NCI-H1105 treated with DMSO at 0.1 percent for 48 hours (cell line): Measurements from ENCODE around the gene CEP131.
"Not testable (repeated sequence)": the region's sequence is repeated elsewhere in the genome, so short reads cannot be mapped to it uniquely, and the experiment has no call there.

Source experiments
- DNase-seq: peaks from one replicate; lab custom pipeline; 2025; lab: John Stamatoyannopoulos, UW

Gene CEP131

DNA sequence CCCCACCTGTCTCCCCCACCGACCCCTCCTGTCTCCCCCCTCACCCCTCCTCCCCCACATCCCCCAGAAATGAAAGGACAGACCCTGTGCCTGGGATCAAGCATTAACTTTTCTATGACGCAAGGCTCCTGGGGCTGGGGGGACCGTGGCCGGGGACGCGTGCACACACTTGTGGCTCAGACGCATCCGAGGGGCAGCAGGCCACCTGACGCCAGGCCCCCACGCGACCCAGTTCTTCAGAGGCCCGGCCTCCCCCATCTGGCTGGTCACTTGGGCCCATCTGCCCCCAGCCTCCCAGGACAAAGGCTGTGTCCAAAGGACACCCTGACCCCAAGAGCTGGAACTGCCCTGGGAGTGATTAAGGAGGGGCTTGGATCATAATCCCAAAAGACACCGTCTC is 71.5 kb downstream of the CEP131 start:
- no peak for DNase-seq

DNA sequence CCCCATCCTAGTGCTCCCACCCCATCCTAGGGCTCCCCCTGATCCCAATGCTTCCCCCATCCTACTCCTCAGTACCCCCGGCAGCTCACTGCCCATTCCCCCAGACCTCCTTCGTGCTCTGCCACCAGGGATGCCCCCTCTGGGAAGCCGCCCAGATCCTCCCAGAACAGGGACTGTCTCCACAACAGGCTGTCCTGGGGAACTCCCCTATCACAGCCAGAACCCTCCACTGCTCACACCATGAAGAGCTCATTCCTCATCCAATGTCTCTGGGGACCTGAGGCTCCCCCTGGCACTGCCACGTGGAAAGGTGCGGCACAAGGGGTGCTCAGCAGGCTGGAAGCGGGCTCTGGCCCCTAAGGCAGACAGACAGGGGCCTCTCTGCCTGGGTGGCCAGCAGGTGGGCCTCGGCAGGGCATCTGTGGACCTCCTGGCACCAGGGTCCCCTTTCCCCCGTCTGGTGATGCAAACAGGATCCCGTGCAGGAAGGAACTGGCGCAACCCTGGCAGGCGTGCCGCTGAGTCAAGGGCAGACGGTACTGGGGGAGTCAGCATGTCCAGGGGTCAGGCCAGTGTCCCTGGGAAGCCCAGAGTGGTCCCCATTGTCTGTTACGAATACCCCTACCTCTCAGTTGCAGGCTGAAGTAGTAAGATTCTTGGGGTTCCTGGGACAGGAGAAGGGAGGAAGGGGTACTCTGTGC is 72.2 kb downstream of the CEP131 start:
- DNase-seq = no peak

- no peak for DNase-seq
Measured at GRCh38 chr17:81148986-81149533, 73.7 kb downstream of the CEP131 start.

DNA sequence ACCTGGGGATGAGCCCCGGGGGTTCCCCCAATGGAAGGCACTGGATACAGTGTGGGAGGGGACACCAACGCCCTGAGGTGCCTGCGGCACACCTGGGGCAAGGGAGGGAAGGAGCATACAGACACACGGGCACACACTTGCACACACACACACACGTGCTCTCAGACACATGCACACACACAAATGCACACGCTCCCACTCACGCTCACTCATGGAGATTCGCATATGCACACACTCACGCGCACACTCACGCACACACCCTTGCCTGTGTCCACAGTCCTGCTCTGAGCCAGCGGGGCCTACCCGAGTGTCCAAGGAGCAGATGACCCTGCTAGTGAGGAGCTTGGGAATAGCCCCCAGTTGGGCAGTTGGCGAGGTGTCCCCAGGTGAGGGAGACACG is 74.2 kb downstream of the CEP131 start:
- DNase-seq = no peak

DNA sequence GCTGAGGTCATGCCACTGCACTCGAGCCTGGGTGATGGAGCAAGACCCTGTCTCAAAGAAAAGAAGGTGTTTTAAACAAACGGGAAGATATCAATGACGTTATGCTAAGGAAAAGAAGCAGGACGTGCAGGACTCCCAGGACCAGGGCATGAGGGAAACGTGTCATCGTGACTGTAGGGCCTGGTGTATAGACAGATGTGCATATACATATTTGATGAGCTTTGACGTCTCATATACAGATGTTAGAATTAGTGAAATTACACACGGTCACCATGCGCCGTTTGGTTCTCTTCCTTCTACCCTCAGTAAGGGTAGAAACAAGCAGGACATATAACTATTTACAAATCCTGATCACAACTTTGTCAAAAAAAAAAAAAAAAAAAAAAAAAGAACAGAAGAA is 75.1 kb downstream of the CEP131 start:
- no peak for DNase-seq

DNA sequence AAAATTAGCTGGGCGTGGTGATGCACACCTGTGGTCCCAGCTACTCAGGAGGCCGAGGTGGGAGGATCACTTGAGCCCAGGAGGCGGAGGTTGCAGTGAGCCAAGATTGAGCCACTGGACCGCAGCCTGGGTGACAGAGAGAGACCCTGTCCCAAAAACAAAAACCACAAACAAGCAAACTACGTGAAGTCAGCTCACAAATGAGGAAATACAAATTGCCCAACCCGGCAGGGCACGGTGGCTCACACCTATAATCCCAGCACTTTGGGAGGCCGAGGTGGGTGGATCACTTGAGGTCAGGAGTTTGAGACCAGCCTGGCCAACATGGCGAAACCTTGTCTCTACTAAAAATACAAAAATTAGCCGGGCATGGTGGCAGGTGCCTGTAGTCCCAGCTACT is 76.6 kb downstream of the CEP131 start:
- DNase-seq = not testable (repeated sequence)

DNA sequence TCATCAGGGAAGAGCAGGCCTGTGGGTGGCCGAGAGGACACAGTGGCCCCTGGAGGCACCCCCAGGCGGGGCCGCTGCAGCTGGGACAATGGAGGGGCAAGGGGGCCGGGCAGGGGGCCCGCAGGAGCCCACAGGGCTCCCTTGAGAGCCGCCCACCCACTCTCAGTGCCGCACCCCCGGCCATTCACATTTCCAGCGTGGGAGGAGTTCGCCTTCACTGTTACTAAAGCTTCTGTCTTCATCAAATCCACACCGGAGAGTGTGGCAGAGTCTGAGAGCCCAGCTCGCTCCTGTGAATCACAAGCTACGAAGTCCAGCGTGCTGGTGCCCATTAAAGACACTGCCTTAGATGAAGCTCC is 78.4 kb downstream of the CEP131 start:
- no peak for DNase-seq

DNA sequence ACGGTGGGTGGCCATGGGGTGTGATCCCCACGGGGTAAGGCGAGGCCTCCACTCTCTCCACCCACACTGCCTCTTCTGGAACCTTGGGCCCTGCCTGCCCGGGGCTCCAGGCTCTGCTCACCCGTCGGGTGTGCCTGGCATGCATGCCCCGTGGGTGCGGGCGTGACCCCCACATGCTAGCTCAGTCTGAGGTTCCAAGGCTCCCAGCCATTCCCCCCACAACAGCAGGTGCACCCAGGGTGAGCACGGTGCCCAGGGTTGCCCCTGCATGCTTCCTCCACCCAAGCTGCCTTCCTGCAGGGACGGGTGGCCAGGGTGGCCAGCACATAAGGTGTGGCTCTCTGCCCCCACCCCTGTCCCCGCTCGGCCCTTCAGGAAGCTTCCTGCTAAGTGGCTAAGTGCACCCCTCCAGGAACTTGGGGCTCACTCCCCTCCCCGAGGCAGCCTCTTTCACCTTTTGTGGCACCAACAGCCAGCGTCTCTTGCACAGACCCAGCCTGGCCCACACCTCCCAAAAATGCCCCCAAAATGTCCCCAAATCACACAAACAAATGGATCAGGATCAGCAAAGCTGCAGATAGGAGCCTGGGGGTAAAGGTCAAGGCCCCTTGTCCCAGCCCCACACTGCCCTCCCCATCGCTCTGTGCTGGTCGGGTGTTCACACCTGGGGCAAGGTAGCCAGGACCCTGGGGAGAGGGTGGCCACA is 78.9 kb downstream of the CEP131 start:
- DNase-seq = no peak

GRCh38 chr17:81143200-81143527 is 79.6 kb downstream of the CEP131 start:
- no peak for DNase-seq

- peak; percentile 90 for DNase-seq
Measured at GRCh38 chr17:81142301-81143199, 80.2 kb downstream of the CEP131 start.

GRCh38 chr17:81140695-81141094 is 82.1 kb downstream of the CEP131 start:
- DNase-seq = no peak

DNA sequence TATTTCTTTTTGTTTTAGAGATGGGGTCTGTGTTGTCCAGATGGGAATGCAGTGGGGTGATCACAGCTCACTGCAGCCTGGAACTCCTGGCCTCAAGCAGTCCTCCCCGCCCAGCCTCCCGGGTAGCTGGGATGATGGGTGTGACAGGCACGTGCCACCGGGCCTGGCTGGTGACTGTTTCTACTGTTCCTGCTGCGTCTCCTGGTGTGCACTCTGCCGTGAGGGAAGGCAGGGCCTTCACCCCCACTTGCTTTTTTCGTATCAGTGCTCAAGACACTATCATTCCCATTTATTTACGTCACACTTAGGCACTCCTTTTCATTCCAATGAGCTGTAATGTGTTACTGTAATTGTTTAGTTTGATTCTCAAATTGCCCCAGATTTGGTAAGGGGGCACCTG is 82.7 kb downstream of the CEP131 start:
- no peak for DNase-seq
